Measurements from ENCODE around the gene TMTC2.

GRCh38 chr12:82883394-82884355 is 197.0 kb downstream of the TMTC2 start:
- TF ChIP-seq EZH2 (IDR thresholded peaks at IDR 0.05; ENCODE audit: insufficient read depth, poor library complexity, severe bottlenecking) (no peak), EZH2phosphoT487 (IDR thresholded peaks at IDR 0.05; ENCODE audit: insufficient read depth, low read depth) (no peak)

Data from GM23248 (cell line).